Central memory CD4-positive, alpha-beta T cell (primary cell): ENCODE results near the gene TEX22.

Experiments
- DNase-seq: peaks from one replicate; pipeline ENCODE4 v3.0.0; 2022

TEX22 gene

GRCh38 chr14:105444859-105445258 is 46.5 kb downstream of the TEX22 start:
- DNase-seq, result no peak

GRCh38 chr14:105445290-105445689 is 47.0 kb downstream of the TEX22 start:
- DNase-seq, result no peak

- no peak for DNase-seq
Measured at GRCh38 chr14:105445901-105446845, 47.8 kb downstream of the TEX22 start.

GRCh38 chr14:105446971-105447370 is 48.6 kb downstream of the TEX22 start:
- no peak for DNase-seq

- DNase-seq, result no peak
Measured at GRCh38 chr14:105447651-105448640, 49.6 kb downstream of the TEX22 start.

- peak; percentile 61 for DNase-seq
Measured at GRCh38 chr14:105448706-105449111, 50.4 kb downstream of the TEX22 start.

GRCh38 chr14:105449276-105450122 is 51.2 kb downstream of the TEX22 start:
- no peak for DNase-seq

- DNase-seq, result no peak
Measured at GRCh38 chr14:105450123-105450505, 51.8 kb downstream of the TEX22 start.

- DNase-seq, result no peak
Measured at GRCh38 chr14:105450864-105451720, 52.8 kb downstream of the TEX22 start.

- DNase-seq, result no peak
Measured at GRCh38 chr14:105452963-105453362, 54.6 kb downstream of the TEX22 start.

GRCh38 chr14:105453847-105454246 is 55.5 kb downstream of the TEX22 start:
- no peak for DNase-seq

- DNase-seq, result no peak
Measured at GRCh38 chr14:105455086-105455640, 56.8 kb downstream of the TEX22 start.

GRCh38 chr14:105455766-105456660 is 57.7 kb downstream of the TEX22 start:
- DNase-seq, result no peak

GRCh38 chr14:105456736-105457617 is 58.6 kb downstream of the TEX22 start:
- DNase-seq, result no peak

GRCh38 chr14:105458010-105458409 is 59.7 kb downstream of the TEX22 start:
- no peak for DNase-seq

GRCh38 chr14:105458571-105458970 is 60.2 kb downstream of the TEX22 start:
- no peak for DNase-seq

GRCh38 chr14:105460116-105460515 is 61.8 kb downstream of the TEX22 start:
- DNase-seq, result no peak

GRCh38 chr14:105460616-105461015 is 62.3 kb downstream of the TEX22 start:
- no peak for DNase-seq

GRCh38 chr14:105461903-105462302 is 63.6 kb downstream of the TEX22 start:
- DNase-seq, result no peak
